ENCODE data around the gene ZNF672.

DNA sequence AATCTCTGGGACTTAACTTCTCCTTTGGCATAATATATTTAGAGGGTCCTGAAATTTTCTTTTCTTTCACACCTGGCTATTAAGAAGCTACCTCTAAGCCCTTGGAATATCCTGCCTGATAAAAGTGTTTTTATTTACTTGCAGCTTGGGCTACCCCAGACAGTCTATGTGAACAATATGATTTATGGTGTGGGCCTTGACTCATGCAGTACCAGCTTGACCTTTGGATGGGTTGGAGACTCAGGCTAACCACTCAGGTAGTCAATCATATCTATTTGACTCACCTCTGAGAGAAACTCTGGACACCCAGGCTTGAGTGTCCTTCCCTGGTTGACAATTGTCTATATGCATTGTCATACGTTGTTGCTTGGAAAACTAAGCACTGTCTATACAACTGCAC is 54.6 kb downstream of the ZNF672 start:
- TF ChIP-seq, protein P1, sequence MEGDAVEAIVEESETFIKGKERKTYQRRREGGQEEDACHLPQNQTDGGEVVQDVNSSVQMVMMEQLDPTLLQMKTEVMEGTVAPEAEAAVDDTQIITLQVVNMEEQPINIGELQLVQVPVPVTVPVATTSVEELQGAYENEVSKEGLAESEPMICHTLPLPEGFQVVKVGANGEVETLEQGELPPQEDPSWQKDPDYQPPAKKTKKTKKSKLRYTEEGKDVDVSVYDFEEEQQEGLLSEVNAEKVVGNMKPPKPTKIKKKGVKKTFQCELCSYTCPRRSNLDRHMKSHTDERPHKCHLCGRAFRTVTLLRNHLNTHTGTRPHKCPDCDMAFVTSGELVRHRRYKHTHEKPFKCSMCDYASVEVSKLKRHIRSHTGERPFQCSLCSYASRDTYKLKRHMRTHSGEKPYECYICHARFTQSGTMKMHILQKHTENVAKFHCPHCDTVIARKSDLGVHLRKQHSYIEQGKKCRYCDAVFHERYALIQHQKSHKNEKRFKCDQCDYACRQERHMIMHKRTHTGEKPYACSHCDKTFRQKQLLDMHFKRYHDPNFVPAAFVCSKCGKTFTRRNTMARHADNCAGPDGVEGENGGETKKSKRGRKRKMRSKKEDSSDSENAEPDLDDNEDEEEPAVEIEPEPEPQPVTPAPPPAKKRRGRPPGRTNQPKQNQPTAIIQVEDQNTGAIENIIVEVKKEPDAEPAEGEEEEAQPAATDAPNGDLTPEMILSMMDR (conservative IDR thresholded peaks at IDR 0.05; ENCODE audit: low read depth in 2 of 2), result no peak
- no peak for TF ChIP-seq EZH2 (IDR thresholded peaks at IDR 0.05; ENCODE audit: low read depth, unreplicated experiment)
- TF ChIP-seq POLR2AphosphoS5 (IDR thresholded peaks at IDR 0.05; ENCODE audit: low read depth), result no peak
- no peak for TF ChIP-seq EZH2phosphoT487 (IDR thresholded peaks at IDR 0.05; ENCODE audit: unreplicated experiment)
- no peak for TF ChIP-seq ZNF331 (CRISPR knock-in tag; IDR thresholded peaks at IDR 0.05; ENCODE audit: low read depth)
- no peak for TF ChIP-seq CREB1 (CRISPR knock-in tag; IDR thresholded peaks at IDR 0.05; ENCODE audit: low read depth)
- TF ChIP-seq JUNB (IDR thresholded peaks at IDR 0.05; ENCODE audit: unreplicated experiment), result no peak
- TF ChIP-seq, protein P2, sequence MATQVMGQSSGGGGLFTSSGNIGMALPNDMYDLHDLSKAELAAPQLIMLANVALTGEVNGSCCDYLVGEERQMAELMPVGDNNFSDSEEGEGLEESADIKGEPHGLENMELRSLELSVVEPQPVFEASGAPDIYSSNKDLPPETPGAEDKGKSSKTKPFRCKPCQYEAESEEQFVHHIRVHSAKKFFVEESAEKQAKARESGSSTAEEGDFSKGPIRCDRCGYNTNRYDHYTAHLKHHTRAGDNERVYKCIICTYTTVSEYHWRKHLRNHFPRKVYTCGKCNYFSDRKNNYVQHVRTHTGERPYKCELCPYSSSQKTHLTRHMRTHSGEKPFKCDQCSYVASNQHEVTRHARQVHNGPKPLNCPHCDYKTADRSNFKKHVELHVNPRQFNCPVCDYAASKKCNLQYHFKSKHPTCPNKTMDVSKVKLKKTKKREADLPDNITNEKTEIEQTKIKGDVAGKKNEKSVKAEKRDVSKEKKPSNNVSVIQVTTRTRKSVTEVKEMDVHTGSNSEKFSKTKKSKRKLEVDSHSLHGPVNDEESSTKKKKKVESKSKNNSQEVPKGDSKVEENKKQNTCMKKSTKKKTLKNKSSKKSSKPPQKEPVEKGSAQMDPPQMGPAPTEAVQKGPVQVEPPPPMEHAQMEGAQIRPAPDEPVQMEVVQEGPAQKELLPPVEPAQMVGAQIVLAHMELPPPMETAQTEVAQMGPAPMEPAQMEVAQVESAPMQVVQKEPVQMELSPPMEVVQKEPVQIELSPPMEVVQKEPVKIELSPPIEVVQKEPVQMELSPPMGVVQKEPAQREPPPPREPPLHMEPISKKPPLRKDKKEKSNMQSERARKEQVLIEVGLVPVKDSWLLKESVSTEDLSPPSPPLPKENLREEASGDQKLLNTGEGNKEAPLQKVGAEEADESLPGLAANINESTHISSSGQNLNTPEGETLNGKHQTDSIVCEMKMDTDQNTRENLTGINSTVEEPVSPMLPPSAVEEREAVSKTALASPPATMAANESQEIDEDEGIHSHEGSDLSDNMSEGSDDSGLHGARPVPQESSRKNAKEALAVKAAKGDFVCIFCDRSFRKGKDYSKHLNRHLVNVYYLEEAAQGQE (IDR thresholded peaks at IDR 0.05; ENCODE audit: unreplicated experiment), result no peak
- no peak for TF ChIP-seq ETS1 (IDR thresholded peaks at IDR 0.05)
- TF ChIP-seq, protein P3, sequence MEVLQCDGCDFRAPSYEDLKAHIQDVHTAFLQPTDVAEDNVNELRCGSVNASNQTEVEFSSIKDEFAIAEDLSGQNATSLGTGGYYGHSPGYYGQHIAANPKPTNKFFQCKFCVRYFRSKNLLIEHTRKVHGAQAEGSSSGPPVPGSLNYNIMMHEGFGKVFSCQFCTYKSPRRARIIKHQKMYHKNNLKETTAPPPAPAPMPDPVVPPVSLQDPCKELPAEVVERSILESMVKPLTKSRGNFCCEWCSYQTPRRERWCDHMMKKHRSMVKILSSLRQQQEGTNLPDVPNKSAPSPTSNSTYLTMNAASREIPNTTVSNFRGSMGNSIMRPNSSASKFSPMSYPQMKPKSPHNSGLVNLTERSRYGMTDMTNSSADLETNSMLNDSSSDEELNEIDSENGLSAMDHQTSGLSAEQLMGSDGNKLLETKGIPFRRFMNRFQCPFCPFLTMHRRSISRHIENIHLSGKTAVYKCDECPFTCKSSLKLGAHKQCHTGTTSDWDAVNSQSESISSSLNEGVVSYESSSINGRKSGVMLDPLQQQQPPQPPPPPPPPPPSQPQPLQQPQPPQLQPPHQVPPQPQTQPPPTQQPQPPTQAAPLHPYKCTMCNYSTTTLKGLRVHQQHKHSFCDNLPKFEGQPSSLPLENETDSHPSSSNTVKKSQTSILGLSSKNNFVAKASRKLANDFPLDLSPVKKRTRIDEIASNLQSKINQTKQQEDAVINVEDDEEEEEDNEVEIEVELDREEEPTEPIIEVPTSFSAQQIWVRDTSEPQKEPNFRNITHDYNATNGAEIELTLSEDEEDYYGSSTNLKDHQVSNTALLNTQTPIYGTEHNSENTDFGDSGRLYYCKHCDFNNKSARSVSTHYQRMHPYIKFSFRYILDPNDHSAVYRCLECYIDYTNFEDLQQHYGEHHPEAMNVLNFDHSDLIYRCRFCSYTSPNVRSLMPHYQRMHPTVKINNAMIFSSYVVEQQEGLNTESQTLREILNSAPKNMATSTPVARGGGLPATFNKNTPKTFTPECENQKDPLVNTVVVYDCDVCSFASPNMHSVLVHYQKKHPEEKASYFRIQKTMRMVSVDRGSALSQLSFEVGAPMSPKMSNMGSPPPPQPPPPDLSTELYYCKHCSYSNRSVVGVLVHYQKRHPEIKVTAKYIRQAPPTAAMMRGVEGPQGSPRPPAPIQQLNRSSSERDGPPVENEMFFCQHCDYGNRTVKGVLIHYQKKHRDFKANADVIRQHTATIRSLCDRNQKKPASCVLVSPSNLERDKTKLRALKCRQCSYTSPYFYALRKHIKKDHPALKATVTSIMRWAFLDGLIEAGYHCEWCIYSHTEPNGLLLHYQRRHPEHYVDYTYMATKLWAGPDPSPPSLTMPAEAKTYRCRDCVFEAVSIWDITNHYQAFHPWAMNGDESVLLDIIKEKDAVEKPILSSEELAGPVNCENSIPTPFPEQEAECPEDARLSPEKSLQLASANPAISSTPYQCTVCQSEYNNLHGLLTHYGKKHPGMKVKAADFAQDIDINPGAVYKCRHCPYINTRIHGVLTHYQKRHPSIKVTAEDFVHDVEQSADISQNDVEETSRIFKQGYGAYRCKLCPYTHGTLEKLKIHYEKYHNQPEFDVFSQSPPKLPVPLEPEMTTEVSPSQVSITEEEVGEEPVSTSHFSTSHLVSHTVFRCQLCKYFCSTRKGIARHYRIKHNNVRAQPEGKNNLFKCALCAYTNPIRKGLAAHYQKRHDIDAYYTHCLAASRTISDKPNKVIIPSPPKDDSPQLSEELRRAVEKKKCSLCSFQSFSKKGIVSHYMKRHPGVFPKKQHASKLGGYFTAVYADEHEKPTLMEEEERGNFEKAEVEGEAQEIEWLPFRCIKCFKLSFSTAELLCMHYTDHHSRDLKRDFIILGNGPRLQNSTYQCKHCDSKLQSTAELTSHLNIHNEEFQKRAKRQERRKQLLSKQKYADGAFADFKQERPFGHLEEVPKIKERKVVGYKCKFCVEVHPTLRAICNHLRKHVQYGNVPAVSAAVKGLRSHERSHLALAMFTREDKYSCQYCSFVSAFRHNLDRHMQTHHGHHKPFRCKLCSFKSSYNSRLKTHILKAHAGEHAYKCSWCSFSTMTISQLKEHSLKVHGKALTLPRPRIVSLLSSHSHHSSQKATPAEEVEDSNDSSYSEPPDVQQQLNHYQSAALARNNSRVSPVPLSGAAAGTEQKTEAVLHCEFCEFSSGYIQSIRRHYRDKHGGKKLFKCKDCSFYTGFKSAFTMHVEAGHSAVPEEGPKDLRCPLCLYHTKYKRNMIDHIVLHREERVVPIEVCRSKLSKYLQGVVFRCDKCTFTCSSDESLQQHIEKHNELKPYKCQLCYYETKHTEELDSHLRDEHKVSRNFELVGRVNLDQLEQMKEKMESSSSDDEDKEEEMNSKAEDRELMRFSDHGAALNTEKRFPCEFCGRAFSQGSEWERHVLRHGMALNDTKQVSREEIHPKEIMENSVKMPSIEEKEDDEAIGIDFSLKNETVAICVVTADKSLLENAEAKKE (CRISPR knock-in tag; IDR thresholded peaks at IDR 0.05), result no peak
- no peak for TF ChIP-seq NANOG (IDR thresholded peaks at IDR 0.05; ENCODE audit: borderline replicate concordance)
- no peak for TF ChIP-seq STAT1 (IDR thresholded peaks at IDR 0.05; ENCODE audit: unreplicated experiment)
